ENCODE results near the gene SREBF1. TPM values are rescaled to one million over a fixed set of nuclear protein-coding genes. Genes with fewer than 3 reads are reported as not detected.

SREBF1 gene
- total RNA-seq, 1 donor from 2014 or later, result 81.2 TPM

DNA sequence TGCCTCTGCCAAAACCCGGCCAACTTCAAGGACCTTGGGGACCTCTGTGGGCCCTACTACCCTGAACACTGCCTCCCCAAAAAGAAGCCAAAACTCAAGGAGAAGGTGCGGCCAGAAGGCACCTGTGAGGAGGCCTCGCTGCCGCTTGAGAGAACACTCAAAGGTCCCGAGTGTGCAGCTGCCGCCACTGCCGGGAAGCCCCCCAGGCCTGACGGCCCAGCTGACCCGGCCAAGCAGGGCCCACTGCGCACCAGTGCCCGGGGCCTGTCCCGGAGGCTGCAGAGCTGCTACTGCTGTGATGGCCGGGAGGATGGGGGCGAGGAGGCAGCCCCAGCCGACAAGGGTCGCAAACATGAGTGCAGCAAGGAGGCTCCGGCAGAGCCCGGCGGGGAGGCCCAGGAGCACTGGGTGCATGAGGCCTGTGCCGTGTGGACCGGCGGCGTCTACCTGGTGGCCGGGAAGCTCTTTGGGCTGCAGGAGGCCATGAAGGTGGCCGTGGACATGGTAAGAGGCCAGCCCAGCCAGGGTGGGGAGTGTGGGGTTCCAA, 38.7 kb downstream of the SREBF1 start:
- H3K27ac Mint-ChIP-seq, result no peak overlapping the region
- H3K9me3 Mint-ChIP-seq, result no peaks in the 10 kb centered on the region
- no peak overlapping the region for H3K4me3 Mint-ChIP-seq
- DNase-seq (ENCODE audit: extremely low spot score, unreplicated experiment), result no peak
- no peaks in the 10 kb centered on the region for H3K27me3 Mint-ChIP-seq
- peaks cover 12% of the 10 kb centered on the region for H3K4me1 Mint-ChIP-seq (ENCODE audit: unreplicated experiment)
- TF ChIP-seq, protein P1, sequence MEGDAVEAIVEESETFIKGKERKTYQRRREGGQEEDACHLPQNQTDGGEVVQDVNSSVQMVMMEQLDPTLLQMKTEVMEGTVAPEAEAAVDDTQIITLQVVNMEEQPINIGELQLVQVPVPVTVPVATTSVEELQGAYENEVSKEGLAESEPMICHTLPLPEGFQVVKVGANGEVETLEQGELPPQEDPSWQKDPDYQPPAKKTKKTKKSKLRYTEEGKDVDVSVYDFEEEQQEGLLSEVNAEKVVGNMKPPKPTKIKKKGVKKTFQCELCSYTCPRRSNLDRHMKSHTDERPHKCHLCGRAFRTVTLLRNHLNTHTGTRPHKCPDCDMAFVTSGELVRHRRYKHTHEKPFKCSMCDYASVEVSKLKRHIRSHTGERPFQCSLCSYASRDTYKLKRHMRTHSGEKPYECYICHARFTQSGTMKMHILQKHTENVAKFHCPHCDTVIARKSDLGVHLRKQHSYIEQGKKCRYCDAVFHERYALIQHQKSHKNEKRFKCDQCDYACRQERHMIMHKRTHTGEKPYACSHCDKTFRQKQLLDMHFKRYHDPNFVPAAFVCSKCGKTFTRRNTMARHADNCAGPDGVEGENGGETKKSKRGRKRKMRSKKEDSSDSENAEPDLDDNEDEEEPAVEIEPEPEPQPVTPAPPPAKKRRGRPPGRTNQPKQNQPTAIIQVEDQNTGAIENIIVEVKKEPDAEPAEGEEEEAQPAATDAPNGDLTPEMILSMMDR (conservative IDR thresholded peaks at IDR 0.05), result no peak
- peaks cover 5% of the 10 kb centered on the region for H3K36me3 Mint-ChIP-seq

DNA sequence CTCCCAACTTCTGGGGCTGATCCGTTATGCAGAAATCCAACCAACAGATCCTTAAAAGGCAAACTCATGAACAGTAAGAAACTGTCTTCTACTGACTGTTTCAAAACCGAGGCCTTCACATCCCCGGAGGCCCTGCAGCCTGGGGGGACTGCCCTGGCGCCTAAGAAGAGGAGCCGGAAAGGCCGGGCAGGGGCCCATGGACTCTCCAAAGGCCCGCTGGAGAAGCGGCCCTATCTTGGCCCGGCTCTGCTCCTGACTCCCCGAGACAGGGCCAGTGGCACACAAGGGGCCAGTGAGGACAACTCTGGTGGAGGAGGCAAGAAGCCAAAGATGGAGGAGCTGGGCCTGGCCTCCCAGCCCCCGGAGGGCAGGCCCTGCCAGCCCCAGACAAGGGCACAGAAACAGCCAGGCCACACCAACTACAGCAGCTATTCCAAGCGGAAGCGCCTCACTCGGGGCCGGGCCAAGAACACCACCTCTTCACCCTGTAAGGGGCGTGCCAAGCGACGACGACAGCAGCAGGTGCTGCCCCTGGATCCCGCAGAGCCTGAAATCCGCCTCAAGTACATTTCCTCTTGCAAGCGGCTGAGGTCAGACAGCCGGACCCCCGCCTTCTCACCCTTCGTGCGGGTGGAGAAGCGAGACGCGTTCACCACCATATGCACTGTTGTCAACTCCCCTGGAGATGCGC, 39.5 kb downstream of the SREBF1 start:
- no peaks in the 10 kb centered on the region for H3K27me3 Mint-ChIP-seq
- peaks cover 5% of the 10 kb centered on the region for H3K36me3 Mint-ChIP-seq
- H3K4me1 Mint-ChIP-seq (ENCODE audit: unreplicated experiment), result peaks cover 19% of the 10 kb centered on the region
- DNase-seq (ENCODE audit: extremely low spot score, unreplicated experiment), result no peak
- no peaks in the 10 kb centered on the region for H3K9me3 Mint-ChIP-seq
- H3K4me3 Mint-ChIP-seq, result no peak overlapping the region
- no peak overlapping the region for H3K27ac Mint-ChIP-seq
- TF ChIP-seq, protein P1 (conservative IDR thresholded peaks at IDR 0.05), result no peak

DNA sequence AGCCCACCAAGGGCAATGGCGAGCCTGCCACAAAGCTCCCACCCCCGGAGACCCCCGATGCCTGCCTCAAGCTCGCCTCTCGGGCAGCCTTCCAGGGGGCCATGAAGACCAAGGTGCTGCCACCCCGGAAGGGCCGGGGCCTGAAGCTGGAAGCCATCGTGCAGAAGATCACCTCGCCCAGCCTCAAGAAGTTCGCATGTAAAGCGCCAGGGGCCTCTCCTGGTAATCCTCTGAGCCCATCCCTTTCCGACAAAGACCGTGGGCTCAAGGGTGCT, 40.1 kb downstream of the SREBF1 start:
- Mint-ChIP-seq H3K27ac (no peak overlapping the region), H3K36me3 (peaks cover 5% of the 10 kb centered on the region), H3K27me3 (no peaks in the 10 kb centered on the region), H3K4me1 (ENCODE audit: unreplicated experiment) (peaks cover 24% of the 10 kb centered on the region), H3K9me3 (no peaks in the 10 kb centered on the region), H3K4me3 (no peak overlapping the region)
- DNase-seq (ENCODE audit: extremely low spot score, unreplicated experiment), result no peak
- TF ChIP-seq, protein P1 (conservative IDR thresholded peaks at IDR 0.05), result no peak

DNA sequence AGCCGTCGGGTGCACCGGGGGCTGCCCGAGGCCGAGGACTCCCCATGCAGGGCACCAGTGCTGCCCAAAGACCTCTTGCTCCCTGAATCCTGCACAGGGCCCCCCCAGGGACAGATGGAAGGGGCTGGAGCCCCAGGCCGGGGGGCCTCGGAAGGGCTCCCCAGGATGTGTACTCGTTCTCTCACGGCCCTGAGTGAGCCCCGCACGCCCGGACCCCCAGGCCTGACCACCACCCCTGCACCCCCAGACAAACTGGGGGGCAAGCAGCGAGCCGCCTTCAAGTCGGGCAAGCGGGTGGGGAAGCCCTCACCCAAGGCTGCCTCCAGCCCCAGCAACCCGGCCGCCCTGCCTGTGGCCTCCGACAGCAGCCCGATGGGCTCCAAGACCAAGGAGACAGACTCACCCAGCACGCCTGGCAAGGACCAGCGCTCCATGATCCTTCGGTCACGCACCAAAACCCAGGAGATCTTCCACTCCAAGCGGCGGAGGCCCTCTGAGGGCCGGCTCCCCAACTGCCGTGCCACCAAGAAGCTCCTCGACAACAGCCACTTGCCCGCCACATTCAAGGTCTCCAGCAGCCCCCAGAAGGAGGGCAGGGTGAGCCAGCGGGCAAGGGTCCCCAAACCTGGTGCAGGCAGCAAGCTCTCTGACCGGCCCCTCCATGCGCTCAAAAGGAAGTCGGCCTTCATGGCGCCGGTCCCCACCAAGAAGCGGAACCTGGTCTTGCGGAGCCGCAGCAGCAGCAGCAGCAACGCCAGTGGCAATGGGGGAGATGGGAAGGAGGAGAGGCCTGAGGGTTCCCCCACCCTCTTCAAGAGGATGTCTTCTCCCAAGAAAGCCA, 40.6 kb downstream of the SREBF1 start:
- no peak overlapping the region for H3K4me3 Mint-ChIP-seq
- no peak for DNase-seq (ENCODE audit: extremely low spot score, unreplicated experiment)
- H3K36me3 Mint-ChIP-seq, result peaks cover 5% of the 10 kb centered on the region
- TF ChIP-seq, protein P1 (conservative IDR thresholded peaks at IDR 0.05), result no peak
- no peak overlapping the region for H3K27ac Mint-ChIP-seq
- no peaks in the 10 kb centered on the region for H3K9me3 Mint-ChIP-seq
- H3K4me1 Mint-ChIP-seq (ENCODE audit: unreplicated experiment), result peaks cover 29% of the 10 kb centered on the region
- H3K27me3 Mint-ChIP-seq, result no peaks in the 10 kb centered on the region

DNA sequence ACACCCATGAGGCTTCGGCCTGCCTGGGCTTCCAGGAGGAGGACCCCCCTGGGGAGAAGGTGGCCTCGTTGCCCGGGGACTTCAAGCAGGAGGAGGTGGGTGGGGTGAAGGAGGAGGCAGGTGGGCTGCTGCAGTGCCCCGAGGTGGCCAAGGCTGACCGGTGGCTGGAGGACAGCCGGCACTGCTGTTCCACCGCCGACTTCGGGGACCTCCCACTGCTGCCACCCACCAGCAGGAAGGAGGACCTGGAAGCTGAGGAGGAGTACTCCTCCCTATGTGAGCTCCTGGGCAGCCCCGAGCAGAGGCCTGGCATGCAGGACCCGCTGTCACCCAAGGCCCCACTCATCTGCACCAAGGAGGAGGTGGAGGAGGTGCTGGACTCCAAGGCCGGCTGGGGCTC, 41.5 kb downstream of the SREBF1 start:
- Mint-ChIP-seq H3K36me3 (peaks cover 5% of the 10 kb centered on the region), H3K27ac (no peak overlapping the region), H3K4me3 (no peak overlapping the region), H3K27me3 (no peaks in the 10 kb centered on the region), H3K9me3 (no peaks in the 10 kb centered on the region), H3K4me1 (ENCODE audit: unreplicated experiment) (peaks cover 38% of the 10 kb centered on the region)
- DNase-seq (ENCODE audit: extremely low spot score, unreplicated experiment), result no peak
- TF ChIP-seq, protein P1 (conservative IDR thresholded peaks at IDR 0.05), result no peak
